Common myeloid progenitor, CD34-positive (primary cell): Measurements from ENCODE around the gene CDK5RAP2.
"Not testable (repeated sequence)": the region's sequence is repeated elsewhere in the genome, so short reads cannot be mapped to it uniquely, and the experiment has no call there.

Experiments
- CTCF ChIA-PET: fragments of 350-600 bp; sonication (Branson Sonifier 250); formaldehyde crosslinking; loops from one replicate; lab custom pipeline; 2021; ENCODE audit warnings: antibody characterized with exemption; lab: Charles Lee
- POLR2A ChIA-PET: fragments of 350-600 bp; sonication (Branson Sonifier 250); formaldehyde crosslinking; loops from one replicate; lab custom pipeline; 2021; ENCODE audit warnings: antibody characterized with exemption; lab: Charles Lee
- DNase-seq, 3 donors: peaks; one replicate each; pipeline versions ENCODE4 v3.0.0 to v3.0.0-alpha.2; 2013
- H3K27ac ChIP-seq, 2 experiments: 1 replicate in 1 of 2; 2 replicates in 1 of 2; pipeline ENCODE4 v1.7.0; 2013; ENCODE audit warnings: inconsistent platforms in 2 of 2, low read length in 2 of 2, mild to moderate bottlenecking in 2 of 2, low read depth in 1 of 2, moderate library complexity in 1 of 2; ENCODE audit not compliant: severe bottlenecking in 2 of 2, insufficient read depth in 1 of 2, poor library complexity in 1 of 2
- H3K27me3 ChIP-seq, 5 experiments: replicated peaks in 2 of 5; 1 replicate in 3 of 5; 2 replicates in 2 of 5; pipeline versions ENCODE4 v1.6.1 to v1.7.0; 2013; ENCODE audit warnings: low read length in 4 of 5, mild to moderate bottlenecking in 2 of 5, moderate library complexity in 2 of 5, inconsistent platforms in 1 of 5; ENCODE audit not compliant: insufficient read depth in 5 of 5, control insufficient read depth in 4 of 5
- H3K36me3 ChIP-seq, 4 experiments: 1 replicate in 2 of 4; 2 replicates in 2 of 4; pipeline versions ENCODE4 v1.6.1 to v1.7.0; 2013; ENCODE audit warnings: low read length in 3 of 4, control low read depth in 1 of 4, mild to moderate bottlenecking in 1 of 4; ENCODE audit not compliant: control insufficient read depth in 4 of 4, insufficient read depth in 4 of 4
- H3K4me1 ChIP-seq, 4 experiments: 1 replicate in 3 of 4; 2 replicates in 1 of 4; pipeline versions ENCODE4 v1.6.1 to v1.7.1; 2013; ENCODE audit warnings: low read length in 3 of 4, mild to moderate bottlenecking in 3 of 4, control low read depth in 1 of 4, inconsistent platforms in 1 of 4, moderate library complexity in 1 of 4; ENCODE audit not compliant: control insufficient read depth in 4 of 4, insufficient read depth in 4 of 4; ENCODE audit errors: control extremely low read depth in 1 of 4
- H3K4me3 ChIP-seq, 7 experiments: 1 replicate in 4 of 7; 2 replicates in 3 of 7; pipeline versions ENCODE4 v1.5.1 to v1.7.0; 2013; ENCODE audit warnings: mild to moderate bottlenecking in 7 of 7, low read length in 6 of 7, moderate library complexity in 6 of 7, inconsistent platforms in 2 of 7, low read depth in 2 of 7, control low read depth in 1 of 7; ENCODE audit not compliant: insufficient read depth in 4 of 7, control insufficient read depth in 1 of 7; ENCODE audit errors: extremely low read depth in 1 of 7
- H3K9me3 ChIP-seq, 5 experiments: 1 replicate in 4 of 5; 2 replicates in 1 of 5; pipeline versions ENCODE4 v1.6.1 to v1.7.1; 2013; ENCODE audit warnings: low read length in 4 of 5, mild to moderate bottlenecking in 2 of 5, inconsistent platforms in 1 of 5, low read depth in 1 of 5, moderate library complexity in 1 of 5; ENCODE audit not compliant: control insufficient read depth in 4 of 5, insufficient read depth in 2 of 5; ENCODE audit errors: control extremely low read depth in 1 of 5
- WGBS: methylation state at CpG from one replicate; pipeline ENCODE4 v1.1.5; 2013; ENCODE audit not compliant: insufficient coverage; 5-methylcytosine and 5-hydroxymethylcytosine counted together

Gene CDK5RAP2

GRCh38 chr9:120531683-120532300 is 48.2 kb downstream of the CDK5RAP2 start:
- CTCF ChIA-PET, result interaction anchor here (0.7 to 2.4 kb wide), 10 partner anchors 8 to 550 kb away, joined by 4 to 16 read pairs (median 6); no protein-coding TSS in a partner anchor
- peaks cover 23 to 79% (median 54%) of the 10 kb centered on the region in 4 experiments for H3K36me3 ChIP-seq

GRCh38 chr9:120530220-120530832 is 49.6 kb downstream of the CDK5RAP2 start:
- DNase-seq, POLR2A ChIA-PET, H3K4me1 ChIP-seq, H3K27me3 ChIP-seq, H3K9me3 ChIP-seq, H3K27ac ChIP-seq, H3K4me3 ChIP-seq: not testable (repeated sequence)
- CTCF ChIA-PET, result interaction anchor here (0.7 to 2.4 kb wide), 5 partner anchors 12 to 87 kb away, joined by 3 to 11 read pairs (median 4); no protein-coding TSS in a partner anchor
- 92% methylated on average over 4 of the region's 6 CpGs for WGBS
- H3K36me3 ChIP-seq, result peaks cover 18 to 81% (median 58%) of the 10 kb centered on the region in 4 experiments

More at GRCh38 chr9:120531683-120532300, 48.2 kb downstream of the CDK5RAP2 start:
- DNase-seq, result peak in 2 of 3 donors; percentile 39 to 50
- POLR2A ChIA-PET, result no interaction called here
- Histone ChIP-seq H3K4me1 (no peaks in the 10 kb centered on the region), H3K27ac (no peak overlapping the region), H3K4me3 (no peak overlapping the region), H3K9me3 (no peaks in the 10 kb centered on the region), H3K27me3 (no peaks in the 10 kb centered on the region)
- no CpG with 5 or more reads among the region's 2 CpGs for WGBS

GRCh38 chr9:120528829-120529228 is 51.1 kb downstream of the CDK5RAP2 start:
- 100% methylated on average over 4 of the region's 7 CpGs for WGBS
- H3K4me3 ChIP-seq, result no peak overlapping the region
- DNase-seq, result no peak
- no peaks in the 10 kb centered on the region for H3K9me3 ChIP-seq
- no peaks in the 10 kb centered on the region for H3K27me3 ChIP-seq
- H3K27ac ChIP-seq, result no peak overlapping the region
- POLR2A ChIA-PET, result no interaction called here
- peaks cover 19 to 80% (median 65%) of the 10 kb centered on the region in 4 experiments for H3K36me3 ChIP-seq
- CTCF ChIA-PET, result interaction anchor here (0.6 to 2.4 kb wide), 2 partner anchors 10 to 88 kb away, joined by 3 to 9 read pairs; no protein-coding TSS in a partner anchor
- H3K4me1 ChIP-seq, result no peaks in the 10 kb centered on the region

GRCh38 chr9:120528327-120528726 is 51.6 kb downstream of the CDK5RAP2 start:
- WGBS, result 80% methylated on average over 1 of the region's 1 CpG
- Histone ChIP-seq H3K36me3 (peaks cover 22 to 85% (median 67%) of the 10 kb centered on the region in 4 experiments), H3K4me1 (no peaks in the 10 kb centered on the region), H3K27me3 (no peaks in the 10 kb centered on the region), H3K27ac (no peak overlapping the region), H3K9me3 (no peaks in the 10 kb centered on the region), H3K4me3 (no peak overlapping the region)
- ChIA-PET POLR2A (no interaction called here), CTCF (interaction anchor here (2.4 kb wide), 1 partner anchor 10 kb away, joined by 9 read pairs; no protein-coding TSS in a partner anchor)
- no peak for DNase-seq

- Histone ChIP-seq H3K36me3 (peaks cover 22 to 78% (median 62%) of the 10 kb centered on the region in 4 experiments), H3K27ac (no peak overlapping the region), H3K27me3 (no peaks in the 10 kb centered on the region), H3K9me3 (no peaks in the 10 kb centered on the region), H3K4me1 (no peaks in the 10 kb centered on the region), H3K4me3 (no peak overlapping the region)
- DNase-seq, result no peak
- ChIA-PET CTCF (interaction anchor here (1.2 kb wide), 1 partner anchor 9 kb away, joined by 4 read pairs; no protein-coding TSS in a partner anchor), POLR2A (no interaction called here)
- WGBS, result 93% methylated on average over 3 of the region's 3 CpGs
Measured at GRCh38 chr9:120526534-120526933, 53.4 kb downstream of the CDK5RAP2 start.

GRCh38 chr9:120524863-120525262 is 55.1 kb downstream of the CDK5RAP2 start:
- Histone ChIP-seq H3K4me1 (no peaks in the 10 kb centered on the region), H3K9me3 (no peaks in the 10 kb centered on the region), H3K27ac (no peak overlapping the region), H3K27me3 (no peaks in the 10 kb centered on the region), H3K4me3 (no peak overlapping the region), H3K36me3 (peaks cover 19 to 74% (median 58%) of the 10 kb centered on the region in 4 experiments)
- ChIA-PET CTCF (interaction anchor here (1.0 to 2.4 kb wide), 4 partner anchors 8 to 87 kb away, joined by 3 to 10 read pairs (median 4); no protein-coding TSS in a partner anchor), POLR2A (interaction anchor here (0.9 kb wide), 1 partner anchor 9 kb away, joined by 3 read pairs; no protein-coding TSS in a partner anchor)
- no peak for DNase-seq
- 100% methylated on average over 2 of the region's 3 CpGs for WGBS
